Femur (tissue), 1 donor: ENCODE data around the gene NTRK3.

Experiments
- DNase-seq: peaks from one replicate; pipeline ENCODE4 v3.0.0-alpha.2; 2017

Gene NTRK3

GRCh38 chr15:87971076-87971475 is 285.5 kb downstream of the NTRK3 start:
- no peak for DNase-seq

GRCh38 chr15:87967951-87968350 is 288.6 kb downstream of the NTRK3 start:
- DNase-seq = no peak

- no peak for DNase-seq
Measured at GRCh38 chr15:87965304-87965703, 291.2 kb downstream of the NTRK3 start.

GRCh38 chr15:87962428-87962827 is 294.1 kb downstream of the NTRK3 start:
- no peak for DNase-seq

GRCh38 chr15:87961851-87962420 is 294.6 kb downstream of the NTRK3 start:
- DNase-seq = no peak

GRCh38 chr15:87959662-87960061 is 296.9 kb downstream of the NTRK3 start:
- no peak for DNase-seq

- DNase-seq = no peak
Measured at GRCh38 chr15:87959080-87959479, 297.5 kb downstream of the NTRK3 start.

GRCh38 chr15:87955284-87955909 is 301.1 kb downstream of the NTRK3 start:
- DNase-seq = no peak

GRCh38 chr15:87954793-87955192 is 301.7 kb downstream of the NTRK3 start:
- no peak for DNase-seq

GRCh38 chr15:87952736-87953287 is 303.7 kb downstream of the NTRK3 start:
- DNase-seq = no peak

GRCh38 chr15:87949575-87950223 is 306.8 kb downstream of the NTRK3 start:
- no peak for DNase-seq

GRCh38 chr15:87949151-87949574 is 307.4 kb downstream of the NTRK3 start:
- no peak for DNase-seq

GRCh38 chr15:87947560-87947959 is 309.0 kb downstream of the NTRK3 start:
- DNase-seq = no peak

- DNase-seq = no peak
Measured at GRCh38 chr15:87945246-87945645, 311.3 kb downstream of the NTRK3 start.

GRCh38 chr15:87944691-87945090 is 311.8 kb downstream of the NTRK3 start:
- no peak for DNase-seq

- DNase-seq = peak; percentile 60
Measured at GRCh38 chr15:87944050-87944449, 312.5 kb downstream of the NTRK3 start.

GRCh38 chr15:87943626-87944025 is 312.9 kb downstream of the NTRK3 start:
- no peak for DNase-seq

- DNase-seq = no peak
Measured at GRCh38 chr15:87942316-87942715, 314.2 kb downstream of the NTRK3 start.

- no peak for DNase-seq
Measured at GRCh38 chr15:87941606-87942005, 314.9 kb downstream of the NTRK3 start.

- no peak for DNase-seq
Measured at GRCh38 chr15:87940768-87941167, 315.8 kb downstream of the NTRK3 start.

- DNase-seq = no peak
Measured at GRCh38 chr15:87939848-87940457, 316.6 kb downstream of the NTRK3 start.

- no peak for DNase-seq
Measured at GRCh38 chr15:87938031-87938430, 318.5 kb downstream of the NTRK3 start.

- DNase-seq = no peak
Measured at GRCh38 chr15:87935583-87935982, 321.0 kb downstream of the NTRK3 start.

- no peak for DNase-seq
Measured at GRCh38 chr15:87931584-87931983, 325.0 kb downstream of the NTRK3 start.
